Measurements from ENCODE around the gene GPC6. TPM values are rescaled to one million over a fixed set of nuclear protein-coding genes. Genes with fewer than 3 reads are reported as not detected.

Gene GPC6
- polyA plus RNA-seq, 4 donors: 0.22 to 45.0 (median 1.4) TPM

DNA sequence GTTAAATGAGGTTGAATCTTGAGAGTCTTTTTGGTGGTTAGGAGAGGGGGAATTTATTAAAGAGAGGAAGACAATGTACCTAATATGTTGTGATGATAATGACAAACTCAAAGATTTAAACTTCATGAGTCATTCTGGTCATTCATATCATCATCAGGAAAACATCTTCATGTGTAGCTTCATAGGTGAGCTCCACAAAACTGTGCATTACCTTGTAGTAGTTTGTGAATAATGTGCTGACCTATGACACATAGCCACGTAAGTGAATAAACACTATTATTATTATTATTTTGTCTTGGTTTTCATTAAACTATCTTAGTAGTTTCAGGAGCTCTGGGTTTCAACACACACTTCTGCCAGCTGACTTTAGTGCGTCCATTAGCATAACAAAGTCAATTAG is 997 bp upstream of the GPC6 start:
- H3K27ac ChIP-seq (ENCODE audit: low read depth in 1 of 3, low read length in 2 of 3): no peak overlapping the region
- peaks cover 0 to 16% (median 7%) of the 10 kb centered on the region in 3 donors for H3K27me3 ChIP-seq (ENCODE audit: control insufficient read depth in 3 of 3, insufficient read depth in 3 of 3, low read length in 3 of 3)
- no peaks in the 10 kb centered on the region for H3K36me3 ChIP-seq (ENCODE audit: control insufficient read depth in 3 of 3, insufficient read depth in 2 of 3, low read depth in 1 of 3, low read length in 3 of 3)
- H3K9me3 ChIP-seq (ENCODE audit: control insufficient read depth in 2 of 2, insufficient read depth in 1 of 2, low read depth in 1 of 2, low read length in 1 of 2): no peaks in the 10 kb centered on the region
- FAIRE-seq: no peak
- peaks cover 0 to 10% (median 0%) of the 10 kb centered on the region in 3 donors for H3K4me1 ChIP-seq (ENCODE audit: control insufficient read depth in 3 of 3, insufficient read depth in 2 of 3, low read depth in 1 of 3, low read length in 2 of 3)
- 56 to 71% (median 58%) methylated on average over 2 of the region's 2 CpGs for WGBS, 3 donors
- no peak for DNase-seq
- no peak overlapping the region for H3K4me3 ChIP-seq (ENCODE audit: low read depth in 1 of 3, low read length in 3 of 3)

DNA sequence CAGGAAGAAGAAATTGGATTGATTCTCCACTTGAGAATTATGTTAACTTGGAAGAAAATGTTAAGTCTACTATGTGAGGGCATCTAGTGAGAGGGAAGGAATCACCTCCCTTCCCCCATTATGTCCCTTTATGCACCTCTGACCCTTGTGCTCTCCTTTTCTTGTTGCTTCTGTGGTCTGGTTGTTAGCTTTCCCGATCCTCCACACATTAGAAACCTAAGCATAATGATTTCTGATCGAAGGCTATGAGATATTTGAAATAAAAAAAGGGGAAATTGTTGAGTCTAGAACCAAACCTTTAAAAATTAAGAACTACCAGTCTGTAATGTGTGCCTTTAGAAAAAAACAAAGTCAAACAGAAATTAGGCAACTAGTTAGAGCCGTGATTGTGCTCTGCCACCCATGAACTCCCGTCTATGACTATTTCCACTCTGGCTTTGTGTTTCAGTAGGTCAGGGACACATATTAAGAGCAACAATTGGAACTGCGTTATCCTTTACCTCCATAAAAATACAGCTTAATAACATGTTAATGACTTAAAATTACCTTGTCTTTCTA is 463 bp upstream of the GPC6 start:
- H3K4me1 ChIP-seq (ENCODE audit: control insufficient read depth in 3 of 3, insufficient read depth in 2 of 3, low read depth in 1 of 3, low read length in 2 of 3): peaks cover 0 to 12% (median 0%) of the 10 kb centered on the region in 3 donors
- H3K27ac ChIP-seq (ENCODE audit: low read depth in 1 of 3, low read length in 2 of 3): peak overlapping the region in 1 of 3 donors; percentile 93
- H3K36me3 ChIP-seq (ENCODE audit: control insufficient read depth in 3 of 3, insufficient read depth in 2 of 3, low read depth in 1 of 3, low read length in 3 of 3): no peaks in the 10 kb centered on the region
- H3K4me3 ChIP-seq (ENCODE audit: low read depth in 1 of 3, low read length in 3 of 3): peak overlapping the region in 1 of 3 donors; percentile 91
- WGBS, 3 donors: 2 to 15% (median 12%) methylated on average over 5 of the region's 5 CpGs
- H3K9me3 ChIP-seq (ENCODE audit: control insufficient read depth in 2 of 2, insufficient read depth in 1 of 2, low read depth in 1 of 2, low read length in 1 of 2): no peaks in the 10 kb centered on the region
- DNase-seq: no peak
- FAIRE-seq: no peak
- peaks cover 0 to 16% (median 7%) of the 10 kb centered on the region in 3 donors for H3K27me3 ChIP-seq (ENCODE audit: control insufficient read depth in 3 of 3, insufficient read depth in 3 of 3, low read length in 3 of 3)

DNA sequence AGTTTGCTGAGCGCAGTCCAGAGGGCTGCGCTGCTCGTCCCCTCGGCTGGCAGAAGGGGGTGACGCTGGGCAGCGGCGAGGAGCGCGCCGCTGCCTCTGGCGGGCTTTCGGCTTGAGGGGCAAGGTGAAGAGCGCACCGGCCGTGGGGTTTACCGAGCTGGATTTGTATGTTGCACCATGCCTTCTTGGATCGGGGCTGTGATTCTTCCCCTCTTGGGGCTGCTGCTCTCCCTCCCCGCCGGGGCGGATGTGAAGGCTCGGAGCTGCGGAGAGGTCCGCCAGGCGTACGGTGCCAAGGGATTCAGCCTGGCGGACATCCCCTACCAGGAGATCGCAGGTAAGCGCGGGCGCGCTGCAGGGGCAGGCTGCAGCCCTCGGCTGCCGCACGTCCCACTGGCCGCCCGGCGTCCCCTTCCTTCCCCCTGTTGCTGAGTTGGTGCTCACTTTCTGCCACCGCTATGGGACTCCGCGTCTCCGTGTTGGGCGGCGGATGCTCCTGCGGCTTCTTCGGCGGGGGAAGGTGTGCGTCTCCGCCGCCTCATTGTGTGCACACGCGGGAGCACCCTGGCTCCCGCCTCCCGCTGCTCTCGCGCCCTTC is 772 bp downstream of the GPC6 start:
- peak in 1 of 2 donors; percentile 91 for DNase-seq
- peaks cover 0 to 21% (median 0%) of the 10 kb centered on the region in 3 donors for H3K4me1 ChIP-seq (ENCODE audit: control insufficient read depth in 3 of 3, insufficient read depth in 2 of 3, low read depth in 1 of 3, low read length in 2 of 3)
- no peak for FAIRE-seq
- no peaks in the 10 kb centered on the region for H3K36me3 ChIP-seq (ENCODE audit: control insufficient read depth in 3 of 3, insufficient read depth in 2 of 3, low read depth in 1 of 3, low read length in 3 of 3)
- WGBS, 3 donors: 2 to 7% (median 7%) methylated on average over 52 to 55 of the region's 55 CpGs
- H3K9me3 ChIP-seq (ENCODE audit: control insufficient read depth in 2 of 2, insufficient read depth in 1 of 2, low read depth in 1 of 2, low read length in 1 of 2): no peaks in the 10 kb centered on the region
- peak overlapping the region; percentile 4 to 91 (median 28) for H3K4me3 ChIP-seq (ENCODE audit: low read depth in 1 of 3, low read length in 3 of 3)
- H3K27me3 ChIP-seq (ENCODE audit: control insufficient read depth in 3 of 3, insufficient read depth in 3 of 3, low read length in 3 of 3): peaks cover 0 to 16% (median 7%) of the 10 kb centered on the region in 3 donors
- H3K27ac ChIP-seq (ENCODE audit: low read depth in 1 of 3, low read length in 2 of 3): peak overlapping the region in 2 of 3 donors; percentile 77 to 93

DNA sequence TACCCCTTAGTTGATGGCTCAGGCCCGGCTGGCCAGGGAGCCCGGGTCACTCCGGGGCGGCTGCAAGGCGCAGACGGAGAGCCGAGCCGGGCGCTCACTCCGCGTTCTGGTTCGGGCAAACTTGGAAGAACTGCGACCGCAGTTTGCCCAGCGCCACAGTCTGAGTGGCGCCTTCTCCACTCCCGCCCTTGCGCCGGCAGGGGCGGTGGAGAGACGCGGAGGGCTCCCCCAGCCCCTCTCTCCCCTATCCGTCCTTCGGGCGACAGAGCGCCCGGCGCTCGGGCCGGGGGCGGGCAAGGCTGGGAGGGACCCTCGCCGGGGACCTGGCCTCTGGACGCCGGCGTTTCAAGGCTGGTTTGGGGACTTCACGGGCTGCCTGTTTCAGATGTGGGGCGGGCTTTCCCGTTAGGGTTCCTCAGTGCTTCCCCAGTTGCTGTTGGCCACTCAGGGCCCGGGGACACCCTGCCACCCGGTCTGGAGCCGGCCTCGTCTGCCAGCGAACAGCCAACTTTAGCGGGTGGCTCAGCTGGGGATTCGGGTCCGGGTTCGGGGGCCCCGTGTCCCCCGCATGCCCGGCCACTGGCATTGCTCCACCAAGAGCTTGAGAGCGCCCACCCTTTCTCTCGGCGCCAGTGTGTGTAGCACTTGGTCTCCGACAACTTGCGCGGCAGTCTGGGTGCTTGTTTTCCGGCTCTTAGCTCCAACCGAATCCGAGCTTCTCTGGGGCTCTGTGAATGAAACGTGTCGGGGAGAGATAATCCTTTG is 1.5 kb downstream of the GPC6 start:
- peak overlapping the region in 2 of 3 donors; percentile 50 to 91 for H3K4me3 ChIP-seq (ENCODE audit: low read depth in 1 of 3, low read length in 3 of 3)
- H3K27me3 ChIP-seq (ENCODE audit: control insufficient read depth in 3 of 3, insufficient read depth in 3 of 3, low read length in 3 of 3): peaks cover 0 to 16% (median 7%) of the 10 kb centered on the region in 3 donors
- H3K27ac ChIP-seq (ENCODE audit: low read depth in 1 of 3, low read length in 2 of 3): peak overlapping the region in 2 of 3 donors; percentile 77 to 93
- DNase-seq (peak in 1 of 2 donors; percentile 92), FAIRE-seq (no peak)
- 1 to 5% (median 5%) methylated on average over 52 to 62 of the region's 62 CpGs for WGBS, 3 donors
- H3K36me3 ChIP-seq (ENCODE audit: control insufficient read depth in 3 of 3, insufficient read depth in 2 of 3, low read depth in 1 of 3, low read length in 3 of 3): no peaks in the 10 kb centered on the region
- peaks cover 0 to 21% (median 0%) of the 10 kb centered on the region in 3 donors for H3K4me1 ChIP-seq (ENCODE audit: control insufficient read depth in 3 of 3, insufficient read depth in 2 of 3, low read depth in 1 of 3, low read length in 2 of 3)
- no peaks in the 10 kb centered on the region for H3K9me3 ChIP-seq (ENCODE audit: control insufficient read depth in 2 of 2, insufficient read depth in 1 of 2, low read depth in 1 of 2, low read length in 1 of 2)

DNA sequence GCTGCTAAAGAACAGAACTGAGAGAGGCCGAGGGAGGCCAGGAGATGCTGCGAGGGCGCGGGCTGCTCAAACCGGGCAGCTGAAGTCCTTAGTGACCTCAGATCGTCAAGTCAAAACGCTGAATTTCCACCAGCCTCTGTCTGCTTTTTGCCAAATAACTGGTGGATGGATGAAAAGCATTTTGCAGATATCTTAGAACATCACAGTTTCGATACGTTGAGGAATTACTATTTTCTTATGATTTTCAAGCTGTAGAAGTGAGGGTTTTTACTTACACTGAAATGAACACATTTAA is 2.0 kb downstream of the GPC6 start:
- Histone ChIP-seq H3K9me3 (ENCODE audit: control insufficient read depth in 2 of 2, insufficient read depth in 1 of 2, low read depth in 1 of 2, low read length in 1 of 2) (peaks cover 0 to 3% of the 10 kb centered on the region in 2 donors), H3K4me3 (ENCODE audit: low read depth in 1 of 3, low read length in 3 of 3) (peak overlapping the region in 2 of 3 donors; percentile 15 to 91), H3K36me3 (ENCODE audit: control insufficient read depth in 3 of 3, insufficient read depth in 2 of 3, low read depth in 1 of 3, low read length in 3 of 3) (peaks cover 0 to 2% (median 0%) of the 10 kb centered on the region in 3 donors), H3K27ac (ENCODE audit: low read depth in 1 of 3, low read length in 2 of 3) (peak overlapping the region in 2 of 3 donors; percentile 77 to 93), H3K4me1 (ENCODE audit: control insufficient read depth in 3 of 3, insufficient read depth in 2 of 3, low read depth in 1 of 3, low read length in 2 of 3) (peaks cover 0 to 21% (median 0%) of the 10 kb centered on the region in 3 donors), H3K27me3 (ENCODE audit: control insufficient read depth in 3 of 3, insufficient read depth in 3 of 3, low read length in 3 of 3) (peaks cover 0 to 16% (median 7%) of the 10 kb centered on the region in 3 donors)
- FAIRE-seq (no peak), DNase-seq (no peak)
- WGBS, 3 donors: 1 to 4% (median 3%) methylated on average over 9 of the region's 9 CpGs

DNA sequence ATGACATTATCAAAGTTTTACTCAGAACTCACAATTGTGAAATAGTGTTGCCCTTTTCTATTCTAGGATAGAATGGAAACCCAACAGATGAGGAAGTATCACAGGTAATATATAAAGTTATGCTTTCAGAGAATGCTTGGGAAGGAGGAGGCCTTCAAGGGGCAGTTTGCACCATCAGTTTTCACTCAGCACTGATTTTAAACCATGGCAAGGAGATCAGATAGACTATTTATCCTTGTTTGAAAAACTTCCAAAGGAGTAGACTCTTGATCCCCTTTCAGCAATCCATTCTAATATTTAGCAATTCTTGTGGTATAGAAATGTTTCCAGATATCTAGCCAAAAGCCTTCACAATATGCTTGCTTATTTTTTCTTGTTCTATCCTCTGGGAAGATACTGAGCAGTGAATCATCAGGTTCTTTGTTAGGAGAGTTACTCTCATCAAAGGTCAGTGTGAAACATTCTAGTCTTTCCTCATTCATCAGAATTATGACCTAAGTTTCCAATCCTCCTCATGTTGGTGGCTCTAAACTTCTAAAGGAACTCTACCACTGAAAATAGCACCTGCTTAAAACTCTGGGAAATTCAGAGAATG is 3.8 kb downstream of the GPC6 start:
- peak overlapping the region in 1 of 3 donors; percentile 18 for H3K27ac ChIP-seq (ENCODE audit: low read depth in 1 of 3, low read length in 2 of 3)
- no peak overlapping the region for H3K4me3 ChIP-seq (ENCODE audit: low read depth in 1 of 3, low read length in 3 of 3)
- peaks cover 0 to 6% of the 10 kb centered on the region in 2 donors for H3K9me3 ChIP-seq (ENCODE audit: control insufficient read depth in 2 of 2, insufficient read depth in 1 of 2, low read depth in 1 of 2, low read length in 1 of 2)
- no peak for FAIRE-seq
- H3K27me3 ChIP-seq (ENCODE audit: control insufficient read depth in 3 of 3, insufficient read depth in 3 of 3, low read length in 3 of 3): peaks cover 0 to 16% (median 7%) of the 10 kb centered on the region in 3 donors
- H3K36me3 ChIP-seq (ENCODE audit: control insufficient read depth in 3 of 3, insufficient read depth in 2 of 3, low read depth in 1 of 3, low read length in 3 of 3): peaks cover 0 to 3% (median 0%) of the 10 kb centered on the region in 3 donors
- H3K4me1 ChIP-seq (ENCODE audit: control insufficient read depth in 3 of 3, insufficient read depth in 2 of 3, low read depth in 1 of 3, low read length in 2 of 3): peaks cover 0 to 21% (median 0%) of the 10 kb centered on the region in 3 donors
- peak in 1 of 2 donors; percentile 39 for DNase-seq

DNA sequence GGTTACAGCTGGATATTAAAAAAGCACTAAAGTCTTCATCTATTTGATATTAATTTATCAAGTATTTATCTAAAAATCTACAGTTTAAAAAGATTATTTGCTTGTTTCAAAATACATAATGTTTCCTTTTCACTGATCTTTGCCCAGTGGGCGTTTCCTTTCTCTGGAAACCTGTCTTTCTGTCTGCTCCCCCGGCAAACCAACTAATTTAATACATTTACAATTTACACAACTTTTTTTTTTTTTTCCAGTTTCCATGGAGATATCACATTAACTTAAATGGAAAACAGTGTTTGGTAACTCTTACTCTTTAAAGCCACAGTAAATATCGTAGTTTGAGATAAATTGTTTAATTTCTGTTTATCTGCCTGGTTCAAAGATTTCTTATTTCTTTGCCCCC is 5.3 kb downstream of the GPC6 start:
- FAIRE-seq: no peak
- 10 to 37% (median 20%) methylated on average over 3 of the region's 3 CpGs for whole genome bisulfite sequencing, 3 donors
- peak overlapping the region in 1 of 3 donors; percentile 52 for H3K27ac ChIP-seq (ENCODE audit: low read depth in 1 of 3, low read length in 2 of 3)

DNA sequence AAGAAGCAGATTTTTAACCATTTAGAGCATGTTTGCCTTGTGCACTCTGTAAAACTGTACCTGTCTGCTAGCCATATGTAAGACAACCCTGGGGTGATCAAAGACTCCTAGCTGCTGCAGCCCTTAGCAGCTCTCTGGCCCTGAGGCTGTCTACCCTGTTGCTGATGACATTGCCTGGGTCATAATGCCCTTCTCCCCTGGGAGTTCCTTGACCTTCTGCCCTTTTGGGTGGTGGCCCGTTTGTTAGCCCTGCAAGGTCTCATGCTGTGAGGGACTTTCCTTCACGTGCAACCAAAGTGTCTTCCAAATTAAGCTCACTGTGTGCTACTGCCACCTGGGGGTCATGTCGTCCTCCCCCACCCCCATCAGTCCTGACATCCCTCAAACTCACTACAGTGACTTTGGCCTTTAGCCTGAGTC is 7.4 kb downstream of the GPC6 start:
- WGBS, 3 donors: 36 to 51% (median 40%) methylated on average over 3 of the region's 3 CpGs
- no peak for FAIRE-seq

More for the DNA sequence above, 5.3 kb downstream of the GPC6 start:
- Histone ChIP-seq H3K9me3 (ENCODE audit: control insufficient read depth in 2 of 2, insufficient read depth in 1 of 2, low read depth in 1 of 2, low read length in 1 of 2) (peaks cover 0 to 11% of the 10 kb centered on the region in 2 donors), H3K36me3 (ENCODE audit: control insufficient read depth in 3 of 3, insufficient read depth in 2 of 3, low read depth in 1 of 3, low read length in 3 of 3) (peaks cover 0 to 5% (median 0%) of the 10 kb centered on the region in 3 donors), H3K27me3 (ENCODE audit: control insufficient read depth in 3 of 3, insufficient read depth in 3 of 3, low read length in 3 of 3) (peaks cover 0 to 11% (median 7%) of the 10 kb centered on the region in 3 donors), H3K4me3 (ENCODE audit: low read depth in 1 of 3, low read length in 3 of 3) (no peak overlapping the region), H3K4me1 (ENCODE audit: control insufficient read depth in 3 of 3, insufficient read depth in 2 of 3, low read depth in 1 of 3, low read length in 2 of 3) (peaks cover 0 to 16% (median 0%) of the 10 kb centered on the region in 3 donors)
- DNase-seq: peak in 1 of 2 donors; percentile 83

More for the DNA sequence above, 7.4 kb downstream of the GPC6 start:
- Histone ChIP-seq H3K27ac (ENCODE audit: low read depth in 1 of 3, low read length in 2 of 3) (no peak overlapping the region), H3K9me3 (ENCODE audit: control insufficient read depth in 2 of 2, insufficient read depth in 1 of 2, low read depth in 1 of 2, low read length in 1 of 2) (peaks cover 0 to 11% of the 10 kb centered on the region in 2 donors), H3K4me1 (ENCODE audit: control insufficient read depth in 3 of 3, insufficient read depth in 2 of 3, low read depth in 1 of 3, low read length in 2 of 3) (peaks cover 0 to 16% (median 0%) of the 10 kb centered on the region in 3 donors), H3K36me3 (ENCODE audit: control insufficient read depth in 3 of 3, insufficient read depth in 2 of 3, low read depth in 1 of 3, low read length in 3 of 3) (peaks cover 0 to 5% (median 0%) of the 10 kb centered on the region in 3 donors), H3K4me3 (ENCODE audit: low read depth in 1 of 3, low read length in 3 of 3) (no peak overlapping the region), H3K27me3 (ENCODE audit: control insufficient read depth in 3 of 3, insufficient read depth in 3 of 3, low read length in 3 of 3) (no peaks in the 10 kb centered on the region)
- peak in 1 of 2 donors; percentile 18 for DNase-seq

All from small intestine (tissue), 7 donors.